ENCODE data around the gene ACADSB. TPM values are rescaled to one million over a fixed set of nuclear protein-coding genes. Genes with fewer than 3 reads are reported as not detected.

ACADSB gene
- total and polyA plus RNA-seq, 2 experiments from 2014 or later, result 3.7 to 6.5 TPM

DNA sequence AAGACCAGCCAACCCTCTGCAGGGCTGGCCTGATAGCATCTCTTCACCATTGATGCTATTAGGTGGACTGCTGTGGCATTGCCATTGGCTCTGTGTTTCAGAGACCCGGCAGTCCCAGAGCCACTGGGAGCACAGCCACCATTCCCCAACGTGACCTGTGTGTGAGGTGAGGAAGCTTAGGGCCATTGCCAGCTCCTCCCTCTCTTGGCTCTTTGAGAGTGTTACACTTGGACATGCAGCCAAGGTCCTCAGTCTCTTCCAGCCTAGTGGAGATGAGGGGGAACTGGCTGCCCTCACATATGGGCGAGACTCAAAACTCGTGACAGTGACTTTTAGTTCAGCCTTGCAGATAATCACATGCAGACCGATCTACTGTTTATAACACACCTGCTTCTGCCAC is 87.6 kb downstream of the ACADSB start (continued):
- TF ChIP-seq, protein P1, sequence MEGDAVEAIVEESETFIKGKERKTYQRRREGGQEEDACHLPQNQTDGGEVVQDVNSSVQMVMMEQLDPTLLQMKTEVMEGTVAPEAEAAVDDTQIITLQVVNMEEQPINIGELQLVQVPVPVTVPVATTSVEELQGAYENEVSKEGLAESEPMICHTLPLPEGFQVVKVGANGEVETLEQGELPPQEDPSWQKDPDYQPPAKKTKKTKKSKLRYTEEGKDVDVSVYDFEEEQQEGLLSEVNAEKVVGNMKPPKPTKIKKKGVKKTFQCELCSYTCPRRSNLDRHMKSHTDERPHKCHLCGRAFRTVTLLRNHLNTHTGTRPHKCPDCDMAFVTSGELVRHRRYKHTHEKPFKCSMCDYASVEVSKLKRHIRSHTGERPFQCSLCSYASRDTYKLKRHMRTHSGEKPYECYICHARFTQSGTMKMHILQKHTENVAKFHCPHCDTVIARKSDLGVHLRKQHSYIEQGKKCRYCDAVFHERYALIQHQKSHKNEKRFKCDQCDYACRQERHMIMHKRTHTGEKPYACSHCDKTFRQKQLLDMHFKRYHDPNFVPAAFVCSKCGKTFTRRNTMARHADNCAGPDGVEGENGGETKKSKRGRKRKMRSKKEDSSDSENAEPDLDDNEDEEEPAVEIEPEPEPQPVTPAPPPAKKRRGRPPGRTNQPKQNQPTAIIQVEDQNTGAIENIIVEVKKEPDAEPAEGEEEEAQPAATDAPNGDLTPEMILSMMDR (conservative IDR thresholded peaks at IDR 0.05; ENCODE audit: low read depth in 2 of 2), result no peak
- no peak for TF ChIP-seq EZH2 (IDR thresholded peaks at IDR 0.05; ENCODE audit: low read depth, unreplicated experiment)
- TF ChIP-seq ZNF114 (CRISPR knock-in tag; IDR thresholded peaks at IDR 0.05), result no peak

DNA sequence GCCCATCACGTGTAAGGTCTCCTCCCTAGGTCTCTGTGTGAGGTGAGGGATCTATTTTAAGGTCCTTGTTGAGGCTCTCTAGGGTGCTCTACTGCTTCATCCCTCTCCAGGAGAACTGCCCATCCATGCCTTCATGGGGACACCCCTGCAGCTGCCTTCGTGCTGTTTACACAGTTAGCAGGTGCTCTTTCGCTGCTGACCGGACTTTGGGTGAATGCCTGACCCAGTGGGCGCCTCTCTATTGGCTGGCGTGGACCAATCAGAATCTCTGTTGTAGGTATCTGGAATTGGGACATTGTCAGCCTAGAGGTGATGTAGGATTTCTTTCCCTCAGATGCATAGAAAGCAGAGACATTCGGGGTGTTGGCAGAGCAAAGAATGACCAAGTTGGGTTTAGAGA is 88.2 kb downstream of the ACADSB start:
- no peaks in the 10 kb centered on the region for H3K36me3 Mint-ChIP-seq (ENCODE audit: low read depth)
- ATAC-seq, result no peak
- H3K4me3 Mint-ChIP-seq, result no peak overlapping the region
- no peaks in the 10 kb centered on the region for H3K9me2 ChIP-seq (ENCODE audit: insufficient read depth)
- no peaks in the 10 kb centered on the region for H3F3A ChIP-seq (replicated peaks; ENCODE audit: low read depth)
- no peak for DNase-seq (ENCODE audit: low spot score)
- H3K4me3 ChIP-seq, result no peak overlapping the region
- no peak overlapping the region for H3K4me2 ChIP-seq
- H3K27ac Mint-ChIP-seq, result no peak overlapping the region
- peaks cover 9% of the 10 kb centered on the region for H3K27me3 Mint-ChIP-seq (ENCODE audit: insufficient read depth, low read depth, poor library complexity)
- no peaks in the 10 kb centered on the region for H3K36me3 ChIP-seq (ENCODE audit: insufficient read depth)
- peaks cover 8% of the 10 kb centered on the region for H3K4me1 Mint-ChIP-seq
- H3K4me1 ChIP-seq (ENCODE audit: insufficient read depth), result no peaks in the 10 kb centered on the region
- no peaks in the 10 kb centered on the region for H3K79me2 ChIP-seq (replicated peaks; ENCODE audit: insufficient read depth)
- H3K27me3 ChIP-seq (ENCODE audit: insufficient read depth), result no peaks in the 10 kb centered on the region
- peak overlapping the region; percentile 63; the same call in 1 of the 2 replicates for H2AFZ ChIP-seq
- H3K27ac ChIP-seq (ENCODE audit: low read depth), result no peak overlapping the region
- TF ChIP-seq, protein P2, sequence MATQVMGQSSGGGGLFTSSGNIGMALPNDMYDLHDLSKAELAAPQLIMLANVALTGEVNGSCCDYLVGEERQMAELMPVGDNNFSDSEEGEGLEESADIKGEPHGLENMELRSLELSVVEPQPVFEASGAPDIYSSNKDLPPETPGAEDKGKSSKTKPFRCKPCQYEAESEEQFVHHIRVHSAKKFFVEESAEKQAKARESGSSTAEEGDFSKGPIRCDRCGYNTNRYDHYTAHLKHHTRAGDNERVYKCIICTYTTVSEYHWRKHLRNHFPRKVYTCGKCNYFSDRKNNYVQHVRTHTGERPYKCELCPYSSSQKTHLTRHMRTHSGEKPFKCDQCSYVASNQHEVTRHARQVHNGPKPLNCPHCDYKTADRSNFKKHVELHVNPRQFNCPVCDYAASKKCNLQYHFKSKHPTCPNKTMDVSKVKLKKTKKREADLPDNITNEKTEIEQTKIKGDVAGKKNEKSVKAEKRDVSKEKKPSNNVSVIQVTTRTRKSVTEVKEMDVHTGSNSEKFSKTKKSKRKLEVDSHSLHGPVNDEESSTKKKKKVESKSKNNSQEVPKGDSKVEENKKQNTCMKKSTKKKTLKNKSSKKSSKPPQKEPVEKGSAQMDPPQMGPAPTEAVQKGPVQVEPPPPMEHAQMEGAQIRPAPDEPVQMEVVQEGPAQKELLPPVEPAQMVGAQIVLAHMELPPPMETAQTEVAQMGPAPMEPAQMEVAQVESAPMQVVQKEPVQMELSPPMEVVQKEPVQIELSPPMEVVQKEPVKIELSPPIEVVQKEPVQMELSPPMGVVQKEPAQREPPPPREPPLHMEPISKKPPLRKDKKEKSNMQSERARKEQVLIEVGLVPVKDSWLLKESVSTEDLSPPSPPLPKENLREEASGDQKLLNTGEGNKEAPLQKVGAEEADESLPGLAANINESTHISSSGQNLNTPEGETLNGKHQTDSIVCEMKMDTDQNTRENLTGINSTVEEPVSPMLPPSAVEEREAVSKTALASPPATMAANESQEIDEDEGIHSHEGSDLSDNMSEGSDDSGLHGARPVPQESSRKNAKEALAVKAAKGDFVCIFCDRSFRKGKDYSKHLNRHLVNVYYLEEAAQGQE (IDR thresholded peaks at IDR 0.05; ENCODE audit: unreplicated experiment), result no peak
- TF ChIP-seq, protein P1 (conservative IDR thresholded peaks at IDR 0.05; ENCODE audit: low read depth in 2 of 2), result no peak
- TF ChIP-seq, protein P3, sequence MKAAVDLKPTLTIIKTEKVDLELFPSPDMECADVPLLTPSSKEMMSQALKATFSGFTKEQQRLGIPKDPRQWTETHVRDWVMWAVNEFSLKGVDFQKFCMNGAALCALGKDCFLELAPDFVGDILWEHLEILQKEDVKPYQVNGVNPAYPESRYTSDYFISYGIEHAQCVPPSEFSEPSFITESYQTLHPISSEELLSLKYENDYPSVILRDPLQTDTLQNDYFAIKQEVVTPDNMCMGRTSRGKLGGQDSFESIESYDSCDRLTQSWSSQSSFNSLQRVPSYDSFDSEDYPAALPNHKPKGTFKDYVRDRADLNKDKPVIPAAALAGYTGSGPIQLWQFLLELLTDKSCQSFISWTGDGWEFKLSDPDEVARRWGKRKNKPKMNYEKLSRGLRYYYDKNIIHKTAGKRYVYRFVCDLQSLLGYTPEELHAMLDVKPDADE (IDR thresholded peaks at IDR 0.05), result no peak
- no peak for TF ChIP-seq STAT1 (IDR thresholded peaks at IDR 0.05; ENCODE audit: unreplicated experiment)
- no peak for TF ChIP-seq ZNF114 (CRISPR knock-in tag; IDR thresholded peaks at IDR 0.05)
- H3K9me3 Mint-ChIP-seq, result no peaks in the 10 kb centered on the region
- no peaks in the 10 kb centered on the region for H4K20me1 ChIP-seq (replicated peaks; ENCODE audit: insufficient read depth)
